Measurements from ENCODE around the gene SNRK. TPM values are rescaled to one million over a fixed set of nuclear protein-coding genes. Genes with fewer than 3 reads are reported as not detected.

Gene SNRK
- total RNA-seq, 2 experiments from 2014 or later, result 25.2 to 25.6 TPM

- ChIA-PET CTCF (no interaction called here), POLR2A (no interaction called here)
Observed at GRCh38 chr3:43266995-43267394, 19.3 kb upstream of the SNRK start.

- ChIA-PET CTCF (no interaction called here), POLR2A (no interaction called here)
Observed at GRCh38 chr3:43268636-43269035, 17.7 kb upstream of the SNRK start.

GRCh38 chr3:43270078-43270477 lies 16.3 kb upstream of the SNRK start:
- ChIA-PET CTCF (interaction anchor here (1.0 kb wide), 1 partner anchor 77 kb away, joined by 3 read pairs; no protein-coding TSS in a partner anchor), POLR2A (no interaction called here)

- POLR2A ChIA-PET, result no interaction called here
- CTCF ChIA-PET, result no interaction called here
Observed at GRCh38 chr3:43273416-43273815, 12.9 kb upstream of the SNRK start.

- ChIA-PET POLR2A (no interaction called here), CTCF (no interaction called here)
Observed at GRCh38 chr3:43279082-43279481, 7.3 kb upstream of the SNRK start.

GRCh38 chr3:43279532-43279931 lies 6.8 kb upstream of the SNRK start:
- ChIA-PET CTCF (no interaction called here), POLR2A (no interaction called here)

- CTCF ChIA-PET, result no interaction called here
Observed at GRCh38 chr3:43281020-43281419, 5.3 kb upstream of the SNRK start.

GRCh38 chr3:43284171-43284570 lies 2.2 kb upstream of the SNRK start:
- POLR2A ChIA-PET, result no interaction called here
- CTCF ChIA-PET, result interaction anchor here (0.6 kb wide), 1 partner anchor 219 kb away, joined by 3 read pairs; no protein-coding TSS in a partner anchor

More at GRCh38 chr3:43281020-43281419, 5.3 kb upstream of the SNRK start:
- POLR2A ChIA-PET, result no interaction called here

- ChIA-PET CTCF (no interaction called here), POLR2A (interaction anchor here (0.7 kb wide), 1 partner anchor 11 kb away, joined by 4 read pairs; no protein-coding TSS in a partner anchor)
Observed at GRCh38 chr3:43285644-43286043, 696 bp upstream of the SNRK start.

- POLR2A ChIA-PET, result no interaction called here
Observed at GRCh38 chr3:43286841-43287499, 630 bp downstream of the SNRK start.

GRCh38 chr3:43287500-43287873 lies 1.1 kb downstream of the SNRK start:
- CTCF ChIA-PET, result interaction anchor here (1.7 kb wide), 1 partner anchor 125 kb away, joined by 4 read pairs; no protein-coding TSS in a partner anchor
- POLR2A ChIA-PET, result no interaction called here

More at GRCh38 chr3:43286841-43287499, 630 bp downstream of the SNRK start:
- CTCF ChIA-PET, result interaction anchor here (1.7 kb wide), 1 partner anchor 124 kb away, joined by 4 read pairs; no protein-coding TSS in a partner anchor

- CTCF ChIA-PET, result interaction anchor here (1.2 kb wide), 1 partner anchor 10 kb away, joined by 3 read pairs; no protein-coding TSS in a partner anchor
Observed at GRCh38 chr3:43288366-43288765, 2.0 kb downstream of the SNRK start.

GRCh38 chr3:43288850-43289249 lies 2.5 kb downstream of the SNRK start:
- CTCF ChIA-PET, result interaction anchor here (1.2 kb wide), 1 partner anchor 9 kb away, joined by 3 read pairs; no protein-coding TSS in a partner anchor
- POLR2A ChIA-PET, result interaction anchor here (0.6 kb wide), 1 partner anchor 39 kb away, joined by 3 read pairs; no protein-coding TSS in a partner anchor

More at GRCh38 chr3:43288366-43288765, 2.0 kb downstream of the SNRK start:
- POLR2A ChIA-PET, result no interaction called here

- ChIA-PET CTCF (interaction anchor here (1.2 kb wide), 1 partner anchor 9 kb away, joined by 3 read pairs; no protein-coding TSS in a partner anchor), POLR2A (interaction anchor here (0.6 kb wide), 1 partner anchor 39 kb away, joined by 3 read pairs; no protein-coding TSS in a partner anchor)
Observed at GRCh38 chr3:43289401-43289800, 3.1 kb downstream of the SNRK start.

GRCh38 chr3:43289841-43290470 lies 3.6 kb downstream of the SNRK start:
- POLR2A ChIA-PET, result no interaction called here
- CTCF ChIA-PET, result interaction anchor here (0.9 kb wide), 1 partner anchor 9 kb away, joined by 3 read pairs; no protein-coding TSS in a partner anchor

- POLR2A ChIA-PET, result no interaction called here
- CTCF ChIA-PET, result interaction anchor here (0.9 to 1.0 kb wide), 2 partner anchors 8 to 232 kb away, joined by 3 read pairs; no protein-coding TSS in a partner anchor
Observed at GRCh38 chr3:43290956-43291355, 4.6 kb downstream of the SNRK start.

GRCh38 chr3:43291546-43291945 lies 5.2 kb downstream of the SNRK start:
- ChIA-PET POLR2A (no interaction called here), CTCF (interaction anchor here (1.0 kb wide), 1 partner anchor 232 kb away, joined by 3 read pairs; no protein-coding TSS in a partner anchor)

GRCh38 chr3:43294975-43295374 lies 8.6 kb downstream of the SNRK start:
- POLR2A ChIA-PET, result interaction anchor here (0.7 kb wide), 1 partner anchor 51 kb away, joined by 4 read pairs; no protein-coding TSS in a partner anchor
- CTCF ChIA-PET, result no interaction called here

GRCh38 chr3:43296565-43296964 lies 10.2 kb downstream of the SNRK start:
- ChIA-PET CTCF (interaction anchor here (0.6 kb wide), 1 partner anchor 518 kb away, joined by 3 read pairs; no protein-coding TSS in a partner anchor), POLR2A (interaction anchor here (1.1 kb wide), 1 partner anchor 10 kb away, joined by 4 read pairs; the partner anchor contains the start of gene SNRK)

GRCh38 chr3:43298292-43298691 lies 12.0 kb downstream of the SNRK start:
- CTCF ChIA-PET, result interaction anchor here (0.6 to 0.9 kb wide), 2 partner anchors 8 to 9 kb away, joined by 3 read pairs; no protein-coding TSS in a partner anchor
- POLR2A ChIA-PET, result no interaction called here

All from activated CD8-positive, alpha-beta memory T cell treated with anti-CD3 and anti-CD28 coated beads for 36 hours (primary cell).